HG02981 (cell line): ENCODE results near the gene IFT88.

Source experiments
- ATAC-seq: cut with Tn5 transposase; IDR thresholded peaks from one replicate; pipeline ENCODE4 v1.9.1; 2021; ENCODE audit warnings: mild to moderate bottlenecking, moderate library complexity; ENCODE audit not compliant: unreplicated experiment

IFT88 gene

GRCh38 chr13:20565115-20565736 lies 1.7 kb upstream of the IFT88 start:
- no peak for ATAC-seq

- peak; percentile 12 for ATAC-seq
Observed at GRCh38 chr13:20566468-20566897, 474 bp upstream of the IFT88 start.

GRCh38 chr13:20567881-20568528 lies 1.0 kb downstream of the IFT88 start:
- no peak for ATAC-seq

- ATAC-seq, result no peak
Observed at GRCh38 chr13:20570517-20570916, 3.6 kb downstream of the IFT88 start.

- no peak for ATAC-seq
Observed at GRCh38 chr13:20571676-20572075, 4.7 kb downstream of the IFT88 start.

- no peak for ATAC-seq
Observed at GRCh38 chr13:20573186-20573585, 6.2 kb downstream of the IFT88 start.

- ATAC-seq, result no peak
Observed at GRCh38 chr13:20573636-20574035, 6.7 kb downstream of the IFT88 start.

GRCh38 chr13:20579191-20579590 lies 12.2 kb downstream of the IFT88 start:
- no peak for ATAC-seq

- no peak for ATAC-seq
Observed at GRCh38 chr13:20580257-20580656, 13.3 kb downstream of the IFT88 start.

GRCh38 chr13:20582026-20582425 lies 15.1 kb downstream of the IFT88 start:
- ATAC-seq, result no peak

- ATAC-seq, result no peak
Observed at GRCh38 chr13:20583803-20584293, 16.9 kb downstream of the IFT88 start.

GRCh38 chr13:20585371-20585770 lies 18.4 kb downstream of the IFT88 start:
- ATAC-seq, result no peak

- no peak for ATAC-seq
Observed at GRCh38 chr13:20588529-20589110, 21.7 kb downstream of the IFT88 start.

GRCh38 chr13:20590561-20590960 lies 23.6 kb downstream of the IFT88 start:
- ATAC-seq, result no peak

GRCh38 chr13:20592606-20593005 lies 25.6 kb downstream of the IFT88 start:
- ATAC-seq, result no peak

GRCh38 chr13:20594280-20594679 lies 27.3 kb downstream of the IFT88 start:
- ATAC-seq, result no peak

- no peak for ATAC-seq
Observed at GRCh38 chr13:20607015-20607414, 40.1 kb downstream of the IFT88 start.

GRCh38 chr13:20608438-20609020 lies 41.6 kb downstream of the IFT88 start:
- no peak for ATAC-seq

- no peak for ATAC-seq
Observed at GRCh38 chr13:20609145-20609544, 42.2 kb downstream of the IFT88 start.

- no peak for ATAC-seq
Observed at GRCh38 chr13:20610006-20610405, 43.0 kb downstream of the IFT88 start.

- no peak for ATAC-seq
Observed at GRCh38 chr13:20616059-20616797, 49.3 kb downstream of the IFT88 start.
